Subcutaneous abdominal adipose tissue (tissue), 5 donors: ENCODE results near the gene VWA7.

Source experiments
- H3K27ac ChIP-seq: one replicate; pipeline ENCODE4 v1.7.0; 2013; ENCODE audit warnings: low read depth, mild to moderate bottlenecking, inconsistent platforms, low read length, moderate library complexity
- H3K27me3 ChIP-seq, 5 donors: one replicate each; pipeline ENCODE4 v1.7.0; 2013; ENCODE audit warnings: low read length in 5 of 5, inconsistent platforms in 1 of 5; ENCODE audit not compliant: control insufficient read depth in 5 of 5, insufficient read depth in 4 of 5
- H3K36me3 ChIP-seq, 5 donors: one replicate each; pipeline ENCODE4 v1.7.0; 2013; ENCODE audit warnings: low read length in 5 of 5; ENCODE audit not compliant: control insufficient read depth in 5 of 5, insufficient read depth in 5 of 5
- H3K4me1 ChIP-seq, 5 donors: one replicate each; pipeline ENCODE4 v1.7.0; 2013; ENCODE audit warnings: low read length in 5 of 5, mild to moderate bottlenecking in 3 of 5, moderate library complexity in 1 of 5; ENCODE audit not compliant: control insufficient read depth in 5 of 5, insufficient read depth in 5 of 5
- H3K4me3 ChIP-seq, 5 donors: one replicate each; pipeline ENCODE4 v1.7.0; 2013; ENCODE audit warnings: low read length in 5 of 5, low read depth in 1 of 5
- H3K9ac ChIP-seq, 5 donors: one replicate each; pipeline ENCODE4 v1.7.0; 2013; ENCODE audit warnings: low read length in 5 of 5, mild to moderate bottlenecking in 4 of 5, moderate library complexity in 3 of 5
- H3K9me3 ChIP-seq, 5 donors: one replicate each; pipeline ENCODE4 v1.7.0; 2013; ENCODE audit warnings: low read length in 5 of 5; ENCODE audit not compliant: control insufficient read depth in 5 of 5
- donor health status: healthy.
- donor health status: healthy.
- donor health status: healthy.
- donor health status: healthy.
- donor health status: healthy.

Gene VWA7

DNA sequence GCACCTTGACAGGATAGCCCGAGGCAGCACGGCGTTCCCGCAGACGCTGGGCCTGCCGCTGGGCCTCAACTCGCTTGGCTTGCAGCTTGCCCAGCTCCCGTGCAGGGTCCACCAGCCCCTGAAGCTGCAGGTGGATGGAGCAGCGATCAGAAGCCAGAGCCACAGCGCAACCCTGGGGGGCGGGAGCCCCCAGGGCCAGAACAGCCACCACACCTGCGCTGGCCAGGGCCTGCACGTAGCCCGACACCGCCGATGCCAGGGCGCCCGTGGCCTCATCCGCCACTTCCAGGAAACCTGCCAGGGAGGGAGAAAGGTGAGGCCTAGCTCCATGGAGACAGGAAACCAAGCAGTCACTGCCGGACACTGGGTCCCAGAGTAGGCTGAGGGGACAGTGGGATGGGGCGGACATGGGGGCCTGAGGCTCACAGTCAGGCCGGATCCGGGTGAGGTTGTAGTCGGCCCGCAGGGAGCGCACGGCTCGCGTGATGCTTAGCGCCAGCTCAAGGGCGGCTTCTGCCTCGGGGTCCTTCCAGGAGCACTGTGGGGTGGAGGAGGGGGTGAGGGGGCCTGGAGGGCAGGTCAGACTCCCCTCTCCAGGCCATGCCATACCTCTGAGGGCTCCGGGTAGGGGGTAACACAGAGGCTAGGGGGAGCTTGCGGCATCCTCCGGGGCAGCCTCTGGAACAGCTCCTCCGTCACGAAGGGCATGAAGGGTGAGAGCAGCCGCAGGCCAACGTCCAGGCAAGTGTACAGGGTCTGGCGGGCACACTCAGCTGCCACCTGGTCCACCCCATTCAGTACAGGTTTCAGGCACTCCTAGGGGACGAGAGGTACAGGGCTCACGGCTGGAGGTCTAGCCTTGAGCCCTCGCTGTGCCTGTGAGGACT is 2.1 kb upstream of the VWA7 start:
- H3K27me3 ChIP-seq, result no peaks in the 10 kb centered on the region
- H3K4me1 ChIP-seq, result peaks cover 0 to 11% (median 8%) of the 10 kb centered on the region in 5 donors
- no peaks in the 10 kb centered on the region for H3K9me3 ChIP-seq
- H3K36me3 ChIP-seq, result peaks cover 0 to 62% (median 60%) of the 10 kb centered on the region in 5 donors
- H3K9ac ChIP-seq, result no peak overlapping the region
- H3K27ac ChIP-seq, result no peak overlapping the region
- no peak overlapping the region for H3K4me3 ChIP-seq

GRCh38 chr6:31778193-31778592 is 1.1 kb upstream of the VWA7 start:
- Histone ChIP-seq H3K27me3 (no peaks in the 10 kb centered on the region), H3K4me3 (no peak overlapping the region), H3K27ac (no peak overlapping the region), H3K9me3 (no peaks in the 10 kb centered on the region), H3K36me3 (peaks cover 0 to 56% (median 53%) of the 10 kb centered on the region in 5 donors), H3K4me1 (peaks cover 0 to 11% (median 8%) of the 10 kb centered on the region in 5 donors), H3K9ac (no peak overlapping the region)

DNA sequence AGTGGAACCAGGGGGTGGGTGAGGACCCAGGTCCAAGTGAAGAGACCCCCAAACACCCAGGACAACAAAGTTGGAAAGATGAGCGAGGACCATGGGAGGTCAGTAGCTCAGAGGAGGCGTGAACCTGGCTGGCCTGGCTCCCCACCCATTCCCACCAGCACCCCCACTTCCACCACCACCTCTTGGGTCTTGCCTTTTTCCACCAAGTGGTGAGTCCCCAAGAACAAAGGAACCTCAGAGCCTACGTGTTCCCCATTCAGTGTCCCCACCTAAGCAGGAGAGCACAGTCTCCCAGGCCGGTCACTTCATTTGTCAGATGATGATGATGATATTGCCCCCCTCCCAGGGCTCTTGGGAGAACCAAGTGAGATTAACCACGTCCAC is 531 bp upstream of the VWA7 start:
- H3K36me3 ChIP-seq, result peaks cover 0 to 51% (median 47%) of the 10 kb centered on the region in 5 donors
- no peak overlapping the region for H3K27ac ChIP-seq
- peaks cover 0 to 14% (median 8%) of the 10 kb centered on the region in 5 donors for H3K4me1 ChIP-seq
- H3K9me3 ChIP-seq, result no peaks in the 10 kb centered on the region
- no peaks in the 10 kb centered on the region for H3K27me3 ChIP-seq
- peak overlapping the region in 1 of 5 donors; percentile 35 for H3K9ac ChIP-seq
- H3K4me3 ChIP-seq, result no peak overlapping the region

DNA sequence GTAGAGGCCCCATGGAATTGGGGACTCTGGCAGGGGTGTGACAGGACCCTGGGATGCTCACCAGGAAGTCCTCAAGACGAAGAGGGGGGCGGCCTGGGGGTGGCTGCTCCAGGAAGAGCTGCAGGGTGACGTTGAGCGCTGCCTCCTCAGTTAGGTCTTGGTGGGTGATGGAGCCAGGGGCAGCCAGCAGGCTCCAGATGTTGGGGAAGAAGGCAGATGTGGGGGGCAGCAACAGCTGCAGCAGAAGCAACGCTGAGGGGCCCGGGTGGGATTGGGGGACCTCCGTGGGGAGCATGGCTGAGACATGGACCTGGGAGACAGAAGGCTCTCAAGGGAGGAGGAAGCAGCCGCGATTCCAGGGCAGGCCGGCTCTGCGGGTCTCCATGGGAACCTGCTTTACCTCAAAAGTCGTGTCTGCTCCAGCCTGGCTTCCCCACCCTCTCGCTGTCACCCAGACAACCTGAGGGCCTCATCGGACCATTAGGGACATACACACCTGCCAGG is 591 bp downstream of the VWA7 start:
- H3K4me3 ChIP-seq, result peak overlapping the region in 1 of 5 donors; percentile 3
- H3K9ac ChIP-seq, result no peak overlapping the region
- no peak overlapping the region for H3K27ac ChIP-seq

DNA sequence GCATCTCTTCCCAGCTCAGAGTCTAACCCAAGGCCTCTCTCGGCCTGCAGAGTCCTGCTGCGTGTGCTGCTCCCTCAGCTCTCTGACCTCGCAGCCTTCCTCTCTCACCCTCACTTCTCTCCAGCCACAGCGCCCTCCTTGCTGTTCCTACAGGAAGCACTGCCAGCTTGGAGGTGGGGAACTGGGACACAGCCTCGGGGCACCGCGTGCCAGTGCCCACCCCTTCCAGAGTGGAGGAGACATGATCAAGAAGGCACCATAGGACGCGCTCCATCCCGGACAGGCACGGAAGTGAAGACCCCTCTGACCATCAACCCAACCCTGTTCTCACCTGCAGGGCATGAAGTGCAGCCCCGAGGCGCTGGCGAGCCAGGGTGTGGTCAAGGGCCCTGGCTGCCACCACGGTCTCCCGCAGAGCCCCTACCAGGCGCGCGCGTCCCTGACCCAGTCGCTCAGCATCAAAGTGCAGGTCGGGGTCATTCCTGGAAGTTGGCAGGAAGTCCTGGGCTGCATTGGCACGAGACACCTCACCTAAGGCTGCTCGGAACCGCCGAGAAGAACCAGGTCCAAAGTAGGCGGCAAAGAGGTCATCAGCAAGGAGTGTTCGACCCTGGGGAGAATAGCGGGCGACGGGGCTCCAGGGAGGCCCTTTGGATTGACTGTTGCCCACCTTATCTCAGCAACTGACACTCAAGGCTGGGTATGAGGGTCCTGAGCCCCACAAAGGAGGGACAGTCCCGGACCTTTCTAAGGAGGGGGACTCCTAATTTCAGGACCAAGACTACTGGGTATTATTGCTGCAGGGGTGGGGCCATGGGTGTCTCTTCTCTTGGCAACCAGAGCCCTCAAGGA is 1.3 kb downstream of the VWA7 start:
- H3K4me1 ChIP-seq, result peaks cover 0 to 14% (median 8%) of the 10 kb centered on the region in 5 donors
- peaks cover 0 to 33% (median 29%) of the 10 kb centered on the region in 5 donors for H3K36me3 ChIP-seq
- H3K27me3 ChIP-seq, result no peaks in the 10 kb centered on the region
- H3K4me3 ChIP-seq, result no peak overlapping the region
- no peak overlapping the region for H3K27ac ChIP-seq
- H3K9me3 ChIP-seq, result no peaks in the 10 kb centered on the region
- no peak overlapping the region for H3K9ac ChIP-seq

More for the DNA sequence above, 591 bp downstream of the VWA7 start:
- Histone ChIP-seq H3K4me1 (peaks cover 0 to 14% (median 8%) of the 10 kb centered on the region in 5 donors), H3K27me3 (no peaks in the 10 kb centered on the region), H3K9me3 (no peaks in the 10 kb centered on the region), H3K36me3 (peaks cover 0 to 40% (median 36%) of the 10 kb centered on the region in 5 donors)

- H3K36me3 ChIP-seq, result peaks cover 0 to 27% (median 22%) of the 10 kb centered on the region in 5 donors
- peaks cover 0 to 14% (median 8%) of the 10 kb centered on the region in 5 donors for H3K4me1 ChIP-seq
- H3K4me3 ChIP-seq, result no peak overlapping the region
- no peaks in the 10 kb centered on the region for H3K27me3 ChIP-seq
- H3K9me3 ChIP-seq, result no peaks in the 10 kb centered on the region
- no peak overlapping the region for H3K27ac ChIP-seq
- no peak overlapping the region for H3K9ac ChIP-seq
These were observed 1.9 kb downstream of the VWA7 start for GRCh38 chr6:31775184-31775583.

GRCh38 chr6:31771992-31772358 is 5.2 kb downstream of the VWA7 start:
- Histone ChIP-seq H3K9me3 (no peaks in the 10 kb centered on the region), H3K27me3 (no peaks in the 10 kb centered on the region), H3K36me3 (no peaks in the 10 kb centered on the region), H3K4me3 (no peak overlapping the region), H3K9ac (no peak overlapping the region), H3K27ac (no peak overlapping the region), H3K4me1 (peaks cover 0 to 27% (median 10%) of the 10 kb centered on the region in 5 donors)

DNA sequence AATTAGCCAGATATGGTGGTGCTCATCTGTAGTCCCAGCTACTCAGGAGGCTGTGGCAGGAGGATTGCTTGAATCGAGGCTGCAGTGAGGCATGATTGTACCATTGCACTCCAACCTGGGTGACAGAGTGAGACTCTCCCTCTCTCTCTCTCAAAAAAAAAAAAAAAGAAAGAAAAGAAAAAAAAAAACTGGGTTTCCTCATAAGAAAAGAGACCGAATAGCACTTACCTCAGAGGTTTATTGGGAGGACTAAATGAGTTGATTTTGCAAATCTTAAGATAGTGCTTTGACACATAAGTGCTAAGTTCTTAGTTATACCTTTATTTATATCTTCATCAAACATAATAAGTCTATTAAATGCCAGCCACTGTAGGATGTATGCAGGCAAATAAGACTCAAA is 6.3 kb downstream of the VWA7 start:
- peaks cover 2 to 30% (median 14%) of the 10 kb centered on the region in 5 donors for H3K4me1 ChIP-seq
- H3K4me3 ChIP-seq, result no peak overlapping the region
- no peak overlapping the region for H3K27ac ChIP-seq
- H3K36me3 ChIP-seq, result no peaks in the 10 kb centered on the region
- no peaks in the 10 kb centered on the region for H3K9me3 ChIP-seq
- H3K9ac ChIP-seq, result no peak overlapping the region
- H3K27me3 ChIP-seq, result no peaks in the 10 kb centered on the region

DNA sequence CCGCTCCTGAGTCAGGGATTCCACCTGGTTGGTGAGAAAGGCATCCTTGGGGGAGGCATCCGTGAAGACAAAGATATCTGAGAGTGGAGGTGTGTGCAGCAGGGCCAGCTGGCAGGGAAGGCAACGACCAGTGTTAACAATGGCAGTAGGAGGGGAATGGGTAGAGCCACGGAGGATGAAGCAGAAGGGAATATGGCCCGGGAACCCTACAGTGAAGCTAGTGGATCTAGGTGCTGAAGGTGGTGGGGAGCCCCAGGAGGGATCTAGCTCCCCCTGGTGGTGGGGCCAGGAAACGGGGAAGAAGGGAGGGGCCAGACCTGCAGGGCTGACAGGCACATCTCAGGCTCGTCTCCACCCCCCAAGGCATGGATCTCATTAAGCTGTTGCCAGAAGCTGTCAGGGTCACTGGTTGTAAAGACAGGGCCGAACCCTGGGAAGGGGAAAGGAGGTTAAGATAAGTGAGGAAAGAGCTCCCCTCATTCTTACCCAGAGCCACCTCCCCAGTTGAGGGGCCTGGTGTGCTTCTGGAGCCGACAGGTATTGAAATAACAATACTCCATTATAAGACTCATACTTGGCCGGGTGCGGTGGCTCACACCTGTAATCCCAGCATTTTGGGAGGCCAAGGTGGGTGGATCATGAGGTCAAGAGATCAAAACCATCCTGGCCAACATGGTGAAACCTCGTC is 7.3 kb downstream of the VWA7 start:
- Histone ChIP-seq H3K4me3 (no peak overlapping the region), H3K36me3 (no peaks in the 10 kb centered on the region), H3K27me3 (no peaks in the 10 kb centered on the region), H3K9ac (no peak overlapping the region), H3K9me3 (no peaks in the 10 kb centered on the region), H3K27ac (no peak overlapping the region), H3K4me1 (peaks cover 2 to 30% (median 15%) of the 10 kb centered on the region in 5 donors)
